Hepatic stellate cell (primary cell): Measurements from ENCODE around the gene ZP2.
"Not testable (repeated sequence)": the region's sequence is repeated elsewhere in the genome, so short reads cannot be mapped to it uniquely, and the experiment has no call there.

Source experiments
- DNase-seq: peaks from one replicate; pipeline ENCODE4 v3.0.0; 2011; ENCODE audit warnings: low spot score

ZP2 gene

DNA sequence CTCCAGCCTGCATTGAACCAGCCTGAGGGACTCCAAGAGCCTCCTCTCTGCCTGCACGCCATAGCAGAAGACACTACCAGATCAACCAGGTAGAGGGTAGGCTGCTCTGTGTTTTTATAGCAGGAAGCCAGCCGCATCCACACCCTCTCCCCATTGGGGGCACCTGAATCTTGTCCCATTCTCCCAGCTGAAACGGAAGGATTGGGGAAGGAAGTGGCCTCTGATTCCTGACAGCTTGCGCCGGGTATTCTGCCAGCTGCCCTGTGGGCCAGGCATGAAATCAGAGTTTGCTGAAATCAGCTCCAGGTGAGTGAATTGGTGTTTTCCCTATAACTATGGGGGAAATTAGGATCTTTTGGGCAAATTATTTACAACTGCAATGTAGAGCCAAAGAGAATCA is at the start of gene ZP2:
ZP2 (minus strand) TSS at position 89 of the 400 bp plus-strand sequence; CDS start at position 62, 27 bp downstream.
- DNase-seq = no peak

DNA sequence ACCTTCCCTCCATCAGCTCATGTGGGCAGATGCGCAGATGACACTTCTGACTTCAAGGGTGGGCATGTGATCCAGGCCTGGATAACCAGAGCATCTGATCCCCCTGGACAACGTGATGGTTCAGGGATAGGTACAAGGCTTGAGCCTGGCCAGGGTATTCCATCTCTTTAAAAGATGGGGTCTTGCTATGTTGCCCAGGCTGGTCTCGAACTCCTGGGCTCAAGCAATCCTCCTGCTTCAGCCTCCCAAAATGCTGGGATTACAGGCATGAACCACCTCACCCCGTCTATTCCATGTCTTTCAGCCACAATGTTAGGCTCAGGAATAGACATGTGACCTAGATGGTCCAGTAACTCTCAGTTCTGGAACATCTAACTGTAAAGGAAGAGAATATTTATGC is 45.9 kb upstream of the ZP2 start:
- no peak for DNase-seq

DNA sequence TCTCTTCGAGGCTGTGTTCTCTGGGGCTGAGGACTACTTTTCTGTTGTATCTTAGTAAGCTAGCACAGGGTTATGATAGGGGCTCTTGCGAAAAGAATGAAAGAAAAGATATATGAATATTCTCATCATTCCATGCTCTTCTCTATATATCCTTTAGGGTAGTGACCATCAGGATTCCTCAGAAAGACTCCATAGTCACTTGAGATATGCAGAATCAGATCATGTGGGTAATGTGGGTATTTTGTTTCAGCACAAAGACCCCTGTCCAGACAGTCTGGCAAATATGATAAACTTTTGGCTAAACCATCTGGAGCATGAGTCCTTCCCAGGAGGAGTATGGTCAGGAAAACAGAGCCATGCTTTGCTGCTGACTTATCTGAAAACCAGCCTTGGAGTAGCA is 45.3 kb upstream of the ZP2 start:
- DNase-seq = no peak

DNA sequence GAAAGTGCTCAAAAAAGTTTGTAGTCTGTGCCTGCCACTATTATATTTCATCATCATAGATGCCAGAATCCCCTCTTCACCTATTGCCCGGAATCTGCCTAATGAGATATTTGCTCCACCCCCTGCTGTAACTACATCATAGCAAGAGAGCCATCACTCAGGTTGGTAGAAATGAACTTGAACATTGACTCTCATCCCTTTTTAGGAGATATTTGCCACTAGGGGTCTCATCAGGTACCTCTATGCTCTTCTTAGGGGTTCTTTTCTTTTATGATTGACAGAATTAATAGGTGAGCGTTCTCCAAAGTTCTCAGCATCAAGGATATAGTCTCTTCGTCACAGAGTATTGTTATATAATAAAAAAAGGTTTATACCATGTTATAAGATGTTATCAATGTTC is 42.1 kb upstream of the ZP2 start:
- DNase-seq = no peak

DNA sequence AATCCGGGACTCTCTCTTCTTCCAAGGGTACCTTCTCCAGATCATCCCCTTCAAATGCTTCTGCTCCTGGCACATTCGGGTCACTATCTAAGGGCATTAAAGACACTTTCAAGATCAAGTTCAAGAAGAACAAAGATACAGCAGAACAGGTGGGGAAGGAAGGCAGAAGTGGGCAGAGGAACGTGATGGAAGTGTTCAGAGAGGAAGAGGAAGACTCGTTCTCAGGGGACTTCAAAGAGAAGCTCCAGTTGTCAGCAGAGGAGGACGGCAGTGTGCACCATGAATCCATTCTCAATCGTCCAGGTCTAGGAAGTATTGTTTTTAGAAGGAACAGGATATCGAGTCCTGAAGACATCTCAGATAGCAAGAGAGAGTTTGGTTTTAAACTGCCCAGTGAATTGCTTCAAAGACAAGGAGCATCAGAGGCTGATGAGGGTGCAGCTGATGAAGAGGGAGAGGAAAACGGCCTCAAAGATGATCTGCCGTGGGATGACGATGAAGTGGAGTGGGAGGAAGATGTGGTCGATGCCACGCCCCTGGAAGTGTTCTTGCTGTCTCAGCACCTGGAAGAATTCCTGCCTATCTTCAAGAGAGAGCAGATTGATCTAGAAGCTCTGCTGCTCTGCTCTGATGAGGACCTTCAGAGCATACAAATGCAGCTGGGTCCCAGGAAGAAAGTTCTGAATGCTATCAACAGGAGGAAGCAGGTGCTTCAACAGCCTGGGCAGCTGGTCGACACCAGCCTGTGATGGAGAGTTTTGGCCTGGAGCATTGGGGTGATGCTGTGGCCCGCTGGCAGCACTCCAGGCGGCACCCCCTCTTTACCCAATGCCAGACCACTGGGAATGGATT is 38.9 kb upstream of the ZP2 start:
- DNase-seq = no peak

DNA sequence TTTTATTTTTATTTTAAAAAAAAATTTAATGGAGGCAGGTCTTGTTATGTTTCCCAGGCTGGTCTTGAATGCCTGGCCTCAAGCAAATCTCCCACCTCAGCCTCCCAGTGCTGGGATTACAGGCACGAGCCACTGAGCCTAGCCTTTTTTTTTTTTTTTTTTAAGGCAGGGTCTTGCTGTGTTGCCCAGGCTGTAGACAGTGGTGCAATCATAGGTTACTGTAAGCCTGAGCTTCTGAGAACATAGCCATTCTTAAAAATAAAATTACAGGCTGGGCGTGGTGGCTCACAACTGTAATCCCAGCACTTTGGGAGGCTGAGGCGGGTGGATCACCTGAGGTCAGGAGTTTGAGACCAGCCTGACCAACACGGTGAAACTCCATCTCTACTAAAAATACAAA is 36.8 kb upstream of the ZP2 start:
- not testable (repeated sequence) for DNase-seq

DNA sequence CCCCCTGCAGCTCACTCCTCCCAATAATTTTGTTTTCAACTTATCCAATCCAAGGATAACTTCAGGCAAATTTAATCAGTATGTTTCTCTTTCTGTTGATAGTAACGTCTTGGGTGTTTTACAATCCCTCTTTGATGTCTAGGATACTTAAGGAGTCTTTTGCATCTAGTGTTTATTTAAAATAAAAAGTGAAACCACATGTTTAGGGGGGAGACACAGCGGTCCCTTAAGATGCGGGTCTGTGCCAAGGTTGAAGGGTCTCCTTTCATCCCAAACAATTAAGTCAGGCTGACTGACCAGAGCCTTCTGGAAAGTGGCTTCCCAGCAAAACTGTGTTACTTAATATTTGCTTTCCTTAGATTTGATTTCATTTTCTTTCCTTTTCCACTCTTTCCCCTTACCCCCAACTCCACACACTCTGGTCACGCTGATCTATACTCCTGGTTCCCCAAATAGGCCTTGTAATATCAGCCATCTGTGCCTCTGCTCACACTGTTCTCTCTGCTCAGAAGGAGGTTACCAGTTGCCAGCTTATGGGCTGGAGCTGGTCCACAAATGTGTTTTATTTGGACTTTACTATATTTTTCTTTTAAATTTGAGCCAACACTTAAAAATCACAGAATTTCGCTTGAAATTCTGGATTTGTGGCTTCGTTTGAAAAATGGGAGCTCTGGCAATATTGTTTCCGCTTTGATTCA is 33.3 kb upstream of the ZP2 start:
- DNase-seq = no peak

DNA sequence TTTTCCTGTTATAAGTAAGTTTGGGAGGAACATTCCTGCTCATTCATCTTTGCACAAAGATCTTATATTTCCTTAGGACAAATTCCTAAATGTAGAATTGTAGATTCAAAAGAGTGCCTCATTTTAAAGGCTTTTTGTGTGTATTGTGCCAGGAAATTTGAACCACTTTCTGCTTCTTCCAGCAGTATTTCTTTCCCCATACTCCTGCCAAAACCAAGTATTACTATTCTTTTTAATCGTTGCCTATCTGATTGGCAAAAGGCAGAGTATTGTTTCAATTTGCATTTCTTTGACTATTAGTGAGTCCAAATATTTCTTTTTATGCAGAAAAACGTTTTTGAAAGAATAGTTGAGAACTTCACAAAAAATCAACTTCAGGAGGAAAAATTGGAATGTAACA is 31.4 kb upstream of the ZP2 start:
- no peak for DNase-seq

DNA sequence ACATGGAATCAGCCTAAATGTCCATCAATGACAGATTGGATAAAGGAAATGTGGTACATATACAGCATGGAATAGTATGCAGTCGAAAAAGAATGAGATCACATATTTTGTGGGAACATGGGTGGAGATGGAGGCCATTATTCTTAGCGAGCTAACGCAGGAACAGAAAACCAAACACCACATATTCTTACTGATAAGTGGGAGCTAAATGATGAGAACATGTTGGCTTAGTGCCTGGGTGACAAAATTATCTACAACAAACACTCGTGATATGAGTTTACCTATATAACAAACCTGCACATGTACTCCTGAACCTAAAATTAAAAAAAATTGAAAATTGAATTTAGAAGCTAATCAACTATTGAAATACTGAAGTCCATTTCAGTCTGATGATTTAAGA is 28.3 kb upstream of the ZP2 start:
- no peak for DNase-seq

DNA sequence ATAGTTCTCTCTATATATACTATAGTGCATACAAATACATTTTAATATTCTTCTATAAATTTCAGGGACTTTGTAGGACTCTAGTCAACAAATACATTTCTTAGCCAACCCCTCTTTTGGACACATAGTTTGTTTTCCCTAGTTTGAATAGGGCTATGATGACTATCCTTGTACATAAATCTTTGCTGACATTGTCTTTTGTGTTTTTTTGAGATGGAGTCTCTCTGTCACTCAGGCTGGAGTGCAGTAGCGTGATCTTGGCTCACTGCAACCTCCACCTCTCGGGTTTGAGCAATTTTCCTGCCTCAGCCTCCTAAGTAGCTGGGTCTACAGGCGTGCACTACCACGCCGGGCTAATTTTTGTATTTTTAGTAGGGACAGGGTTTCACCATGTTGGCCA is 25.5 kb upstream of the ZP2 start:
- no peak for DNase-seq

DNA sequence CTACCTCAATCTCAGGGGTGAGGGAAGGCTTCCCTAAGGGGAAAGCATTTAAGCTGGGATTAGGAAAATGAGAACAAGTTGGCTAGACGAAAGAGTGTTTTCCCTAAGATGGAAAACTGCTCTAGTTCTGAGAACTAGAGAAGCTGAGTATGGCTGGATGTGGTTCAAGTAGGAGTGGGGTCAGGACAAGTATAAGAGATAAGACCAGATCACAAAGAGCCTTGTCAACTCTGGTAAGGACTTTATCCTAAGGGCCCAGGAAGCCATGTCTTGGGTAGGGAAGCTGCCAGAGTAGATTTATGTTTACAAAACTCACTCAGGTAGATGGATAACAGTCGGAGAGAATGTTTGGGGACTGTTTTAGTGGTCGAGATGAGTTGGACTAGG is 23.8 kb upstream of the ZP2 start:
- no peak for DNase-seq

DNA sequence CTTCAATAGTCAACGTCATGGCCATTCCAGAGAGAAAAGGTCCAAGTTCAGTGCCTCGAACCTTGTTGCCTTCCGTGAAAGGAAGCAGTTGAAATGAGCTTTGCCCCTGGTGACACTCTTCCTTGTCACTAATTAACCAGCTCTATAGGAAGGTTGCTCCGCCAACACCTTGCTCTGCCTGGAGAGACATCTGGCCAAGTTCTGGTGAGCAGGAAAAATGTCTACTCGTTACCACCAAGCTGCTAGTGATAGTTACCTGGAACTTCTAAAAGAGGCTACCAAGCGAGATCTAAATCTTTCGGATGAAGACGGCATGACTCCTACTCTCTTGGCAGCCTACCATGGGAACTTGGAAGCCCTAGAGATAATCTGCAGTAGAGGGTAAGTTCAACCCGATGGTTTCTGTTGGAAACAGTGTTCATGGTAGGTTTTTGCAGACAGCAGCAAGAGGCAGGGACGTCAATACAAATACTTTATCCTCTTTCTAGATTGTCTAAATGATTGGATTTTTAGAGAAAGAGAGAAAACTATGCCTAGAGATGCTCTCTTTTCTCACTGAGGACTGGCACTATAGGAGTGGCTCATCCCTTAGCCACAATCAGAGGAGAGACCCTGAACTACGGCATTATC is 22.3 kb upstream of the ZP2 start, which contains the start of gene ANKS4B:
ANKS4B (plus strand) TSS at position 179 of the 630 bp plus-strand sequence; CDS start at position 218, 39 bp downstream.
- no peak for DNase-seq

DNA sequence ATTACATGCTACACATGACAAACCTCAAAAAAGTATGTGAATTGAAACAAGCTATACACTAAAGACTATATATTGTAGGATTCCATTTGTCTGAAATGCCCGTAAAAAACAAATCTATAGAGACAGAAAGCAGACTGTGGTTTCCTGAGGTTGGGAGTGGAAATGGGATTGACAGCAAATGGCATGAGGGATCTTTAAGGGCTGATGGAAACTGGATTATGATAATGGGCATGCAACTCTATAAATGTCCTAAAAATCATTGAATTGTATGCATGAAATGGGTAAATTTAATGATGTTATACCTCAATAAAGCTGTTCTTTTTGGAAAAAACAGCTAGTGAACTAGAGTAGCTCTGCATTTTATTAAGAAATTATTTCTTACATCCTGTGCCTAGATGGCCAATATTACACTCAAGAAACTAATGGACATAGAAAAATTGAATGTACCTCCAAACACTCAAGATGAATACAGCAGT is 21.7 kb upstream of the ZP2 start:
- no peak for DNase-seq

DNA sequence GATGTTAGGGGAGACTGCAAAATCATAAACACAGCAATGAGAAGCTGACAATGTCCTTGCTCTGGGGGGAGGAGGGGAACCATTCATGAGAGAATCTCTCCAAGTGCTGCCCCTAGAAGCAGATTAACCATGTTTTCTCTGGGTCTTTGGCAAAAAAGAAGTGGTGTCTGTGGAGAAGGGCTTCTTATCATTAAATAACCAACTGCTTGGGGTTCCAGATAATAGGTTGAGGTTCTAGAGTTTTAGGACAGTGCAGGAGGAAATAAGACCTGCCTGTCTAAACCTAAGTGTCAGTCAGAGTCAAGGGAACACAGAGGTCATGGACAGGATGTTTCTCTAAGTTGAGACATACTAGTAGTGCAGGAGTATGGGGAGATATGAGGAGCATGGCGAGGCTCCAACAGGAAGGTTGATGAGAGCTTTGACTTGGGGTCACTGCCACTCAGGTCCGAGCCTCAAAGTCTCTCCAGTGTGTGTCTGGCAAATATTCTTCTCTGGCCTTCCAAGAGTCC is 17.0 kb upstream of the ZP2 start:
- DNase-seq = no peak

DNA sequence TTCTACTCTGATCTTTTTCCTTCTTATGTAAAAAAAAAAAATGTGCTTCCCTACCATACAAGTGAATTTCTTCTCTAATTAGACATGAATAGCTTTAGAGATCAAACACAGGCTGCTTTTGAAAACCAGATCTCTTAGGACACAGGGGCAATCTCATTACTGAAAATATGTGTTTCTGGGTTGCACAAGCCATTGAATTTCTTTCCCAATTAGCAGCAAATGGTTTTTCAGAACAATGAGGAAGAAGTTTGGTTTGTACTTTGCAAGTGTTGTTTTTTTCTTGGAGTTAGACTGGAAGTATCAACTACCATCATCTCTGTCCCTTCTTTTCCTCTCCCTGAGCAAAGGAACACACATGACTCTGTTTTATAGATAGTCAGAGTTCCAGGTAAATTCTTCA is 16.5 kb upstream of the ZP2 start:
- DNase-seq = no peak

DNA sequence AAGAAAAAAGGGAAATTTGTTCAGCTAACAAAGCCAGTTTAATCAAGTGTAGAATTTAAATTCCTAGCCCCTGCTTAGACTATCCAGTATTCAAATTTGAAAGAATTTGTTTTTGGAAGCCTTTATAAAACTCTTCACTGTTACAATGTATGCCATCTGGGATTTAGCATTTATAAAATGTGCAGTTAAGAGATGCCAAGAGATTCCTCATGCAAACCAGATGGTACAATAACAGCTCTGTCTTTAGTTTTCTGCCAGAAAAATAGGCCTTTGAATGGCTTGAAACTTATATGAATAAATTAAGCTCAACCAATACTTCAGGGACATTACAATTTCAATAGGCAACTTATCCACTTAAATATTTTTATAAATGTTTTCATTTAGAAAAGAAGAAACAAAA is 15.4 kb upstream of the ZP2 start:
- no peak for DNase-seq

DNA sequence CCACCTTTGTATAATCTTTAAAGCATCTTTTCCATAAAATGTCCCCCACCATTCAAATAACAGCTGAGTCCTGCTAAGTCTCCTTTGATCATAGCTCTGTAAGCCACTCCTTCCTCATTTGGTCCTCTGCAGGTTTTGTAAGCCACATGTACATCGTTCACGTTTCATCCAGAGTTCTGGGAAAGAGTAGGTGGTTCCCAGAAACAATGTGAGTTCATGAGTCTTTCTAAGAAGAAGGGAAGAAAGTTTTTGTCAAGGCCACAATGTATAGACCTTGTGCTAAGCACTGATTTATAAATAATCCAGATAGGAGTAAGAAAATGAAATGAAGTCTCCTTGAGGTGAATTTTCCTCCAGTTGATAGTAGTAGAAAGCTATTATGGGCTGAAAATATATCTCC is 13.4 kb upstream of the ZP2 start:
- no peak for DNase-seq

DNA sequence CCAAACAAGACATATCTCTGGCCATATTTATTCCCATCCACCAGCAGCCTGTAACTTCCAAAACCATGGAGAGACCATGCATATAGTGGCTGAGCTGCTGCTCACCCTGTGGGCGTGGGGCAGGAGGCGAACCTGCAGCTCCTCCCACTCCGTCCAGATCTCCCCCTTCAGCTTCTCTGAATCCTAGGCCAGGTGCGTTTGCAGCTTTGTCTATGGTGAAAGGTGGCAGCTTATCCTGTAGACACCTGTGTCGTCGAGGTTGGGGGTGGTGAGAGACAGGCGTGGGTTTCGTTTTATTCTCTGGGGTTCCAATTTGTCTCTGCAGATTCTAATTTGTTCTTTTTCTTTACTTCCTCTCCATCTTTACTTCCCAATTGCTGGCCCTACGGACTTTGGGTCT is 12.4 kb upstream of the ZP2 start:
- no peak for DNase-seq

DNA sequence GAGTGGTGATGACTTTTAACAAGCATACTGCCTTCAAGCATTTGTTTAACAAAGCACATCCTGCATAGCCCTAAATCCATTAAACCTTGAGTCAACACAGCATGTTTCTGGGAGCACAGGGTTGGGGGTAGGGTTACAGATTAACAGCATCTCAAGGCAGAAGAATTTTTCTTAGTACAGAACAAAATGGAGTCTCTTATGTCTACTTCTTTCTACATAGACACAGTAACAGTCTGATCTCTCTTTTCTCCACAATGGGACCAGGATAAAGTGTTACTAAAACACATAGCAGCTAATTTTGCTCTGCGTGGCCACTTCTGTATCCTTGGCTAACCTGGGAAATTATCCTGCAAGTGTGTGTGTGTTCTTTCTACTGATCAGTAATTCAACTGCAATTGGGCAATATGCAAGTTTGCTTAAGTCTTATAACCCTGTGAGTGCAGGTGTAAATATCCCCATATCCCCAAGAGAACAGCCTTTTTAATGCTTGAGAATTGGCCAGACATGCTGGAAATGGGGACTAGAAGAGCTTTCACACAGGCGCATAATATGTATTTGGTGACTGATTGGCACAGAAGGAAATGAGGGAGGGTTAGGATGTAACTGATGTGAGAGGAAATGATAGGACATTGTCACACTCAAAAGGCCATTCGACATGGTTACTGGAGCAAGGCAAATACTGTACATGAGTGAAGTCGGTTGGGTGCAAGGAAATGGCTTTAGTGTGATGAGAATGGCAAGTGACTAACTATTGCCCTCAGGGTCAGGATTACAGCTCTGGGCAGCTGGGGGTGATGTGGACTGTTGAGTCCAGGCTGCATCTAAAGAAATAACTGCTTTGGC is 11.3 kb upstream of the ZP2 start:
- no peak for DNase-seq

DNA sequence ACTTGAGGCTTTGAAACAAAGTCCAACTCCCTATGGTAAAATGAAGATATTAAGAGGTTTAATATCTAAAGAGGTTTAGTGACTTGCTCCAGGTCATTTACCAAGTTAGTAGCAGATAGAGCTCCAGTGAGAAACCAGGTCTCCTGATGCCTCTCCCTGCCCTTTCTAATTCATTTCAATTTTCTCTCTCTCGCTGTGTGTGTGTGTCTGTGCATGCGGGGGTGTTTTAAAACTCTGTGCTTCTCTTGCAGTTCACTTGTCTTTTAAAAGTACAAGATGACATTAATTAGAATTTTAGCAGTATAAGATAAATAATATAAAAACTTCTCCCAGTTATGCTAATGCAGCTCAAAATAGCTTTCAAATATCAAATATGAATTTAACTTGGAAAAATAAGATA is 8.2 kb upstream of the ZP2 start:
- DNase-seq = no peak

DNA sequence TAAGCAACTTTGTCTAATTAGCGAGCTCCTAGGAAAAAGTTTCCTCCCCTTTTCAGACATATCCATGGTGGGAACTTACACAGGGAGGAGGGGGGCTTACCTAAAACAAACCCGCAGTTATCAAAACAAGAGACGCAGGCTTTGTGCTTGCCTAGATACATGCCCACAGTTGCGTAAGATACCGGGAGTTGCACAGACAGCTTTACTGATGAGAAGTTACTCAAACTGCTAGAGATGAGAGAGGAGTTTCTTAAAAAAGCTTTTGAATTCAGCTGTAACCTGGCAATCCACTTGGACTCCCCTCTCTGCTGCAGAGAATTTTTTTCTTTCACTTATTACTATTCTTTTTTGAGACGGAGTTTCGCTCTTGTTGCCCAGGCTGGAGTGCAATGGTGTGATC is 6.8 kb upstream of the ZP2 start:
- DNase-seq = no peak

DNA sequence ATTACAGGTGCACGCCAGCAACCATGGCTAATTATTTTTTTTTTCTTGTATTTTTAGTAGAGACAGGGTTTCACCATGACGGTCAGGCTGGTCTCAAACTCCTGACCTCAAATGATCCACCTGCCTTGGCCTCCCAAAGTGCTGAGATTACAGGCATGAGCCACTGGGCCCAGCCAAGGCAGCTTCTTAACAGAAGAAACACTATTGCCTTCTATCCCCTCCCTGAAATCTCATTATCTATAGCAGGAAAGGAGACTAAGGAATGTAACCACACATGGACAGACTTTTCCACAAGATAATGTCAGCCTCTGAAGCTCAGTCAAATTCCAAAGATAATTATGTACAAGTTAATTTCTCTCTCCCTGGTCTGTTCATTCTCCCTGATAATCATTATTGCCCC is 5.7 kb upstream of the ZP2 start:
- no peak for DNase-seq
